Hepatocyte (in vitro differentiated cells): ENCODE results near the gene KDM6B. TPM values are rescaled to one million over a fixed set of nuclear protein-coding genes. Genes with fewer than 3 reads are reported as not detected.

Experiments
- DNase-seq: peaks from one replicate; pipeline ENCODE4 v3.0.0-alpha.2; 2016; ENCODE audit warnings: low spot score
- H2AFZ ChIP-seq: fragments of 200-600 bp; sonication (generic); 2 replicates; pipeline ENCODE4 v1.6.0; 2016; ENCODE audit warnings: antibody characterized with exemption, mild to moderate bottlenecking
- H3K27ac ChIP-seq: fragments of 200-600 bp; sonication (generic); 2 replicates; pipeline ENCODE4 v1.5.1; 2016; ENCODE audit warnings: mild to moderate bottlenecking
- H3K27me3 ChIP-seq: fragments of 200-600 bp; sonication (generic); 2 replicates; pipeline ENCODE4 v1.6.1; 2016
- H3K36me3 ChIP-seq: fragments of 200-600 bp; sonication (generic); replicated peaks from 2 replicates; pipeline ENCODE4 v1.5.1; 2016; ENCODE audit warnings: low read depth; ENCODE audit not compliant: insufficient read depth
- H3K4me1 ChIP-seq: fragments of 200-600 bp; sonication (generic); 2 replicates; pipeline ENCODE4 v1.5.1; 2016; ENCODE audit warnings: mild to moderate bottlenecking, moderate library complexity; ENCODE audit not compliant: insufficient read depth
- H3K4me2 ChIP-seq: fragments of 200-600 bp; sonication (generic); 2 replicates; pipeline ENCODE4 v1.6.0; 2016
- H3K4me3 ChIP-seq: fragments of 200-600 bp; sonication (generic); 2 replicates; pipeline ENCODE4 v1.5.1; 2016; ENCODE audit warnings: mild to moderate bottlenecking
- H3K79me2 ChIP-seq: fragments of 200-600 bp; sonication (generic); 2 replicates; pipeline ENCODE4 v1.6.0; 2017; ENCODE audit warnings: mild to moderate bottlenecking
- H3K9me2 ChIP-seq: fragments of 200-600 bp; sonication (generic); replicated peaks from 2 replicates; pipeline ENCODE4 v1.6.0; 2017; ENCODE audit warnings: mild to moderate bottlenecking; ENCODE audit not compliant: insufficient read depth
- H3K9me3 ChIP-seq: fragments of 200-600 bp; sonication (generic); 2 replicates; pipeline ENCODE4 v1.5.1; 2016; ENCODE audit warnings: low read depth, mild to moderate bottlenecking
- H4K20me1 ChIP-seq: fragments of 200-600 bp; sonication (generic); 2 replicates; pipeline ENCODE4 v1.6.0; 2016; ENCODE audit warnings: mild to moderate bottlenecking; ENCODE audit not compliant: insufficient read depth, poor library complexity, severe bottlenecking
- CTCF ChIP-seq: fragments of 200-600 bp; sonication (generic); IDR thresholded peaks from 2 replicates; pipeline ENCODE4 v1.5.1; 2016; ENCODE audit warnings: antibody characterized with exemption, mild to moderate bottlenecking; ENCODE audit not compliant: poor library complexity
- EZH2 ChIP-seq: fragments of 200-600 bp; sonication (generic); IDR thresholded peaks from 2 replicates; pipeline ENCODE4 v1.6.1; 2016; ENCODE audit warnings: antibody characterized with exemption, mild to moderate bottlenecking, borderline replicate concordance
- EZH2phosphoT487 ChIP-seq: fragments of 200-600 bp; sonication (generic); IDR thresholded peaks from one replicate; pipeline ENCODE4 v1.6.1; 2018; ENCODE audit warnings: antibody characterized with exemption, mild to moderate bottlenecking, low read depth, moderate library complexity; ENCODE audit not compliant: unreplicated experiment, severe bottlenecking
- WGBS: methylation state at CpG from one replicate; pipeline ENCODE4 v1.1.6; 2016; ENCODE audit warnings: low lambda C conversion rate; ENCODE audit errors: missing lambda C conversion rate; 5-methylcytosine and 5-hydroxymethylcytosine counted together
- polyA plus RNA-seq: library from polyadenylated mRNA; unstranded; fragments of >200 nt; fragmentation: Nextera tagmentation; extraction: Ambion mirVana; gene quantifications from 2 replicates; pipeline ENCODE4 v1.2.1, GENCODE V29; 2016
- total RNA-seq: library from RNA; depleted of rRNA; stranded (reverse); fragments of >200 nt; gene quantifications from 2 replicates; pipeline ENCODE4 v1.2.3, GENCODE V29; 2014

Gene KDM6B
- total and polyA plus RNA-seq, 2 experiments from 2014 or later: 5.9 to 10.2 TPM

DNA sequence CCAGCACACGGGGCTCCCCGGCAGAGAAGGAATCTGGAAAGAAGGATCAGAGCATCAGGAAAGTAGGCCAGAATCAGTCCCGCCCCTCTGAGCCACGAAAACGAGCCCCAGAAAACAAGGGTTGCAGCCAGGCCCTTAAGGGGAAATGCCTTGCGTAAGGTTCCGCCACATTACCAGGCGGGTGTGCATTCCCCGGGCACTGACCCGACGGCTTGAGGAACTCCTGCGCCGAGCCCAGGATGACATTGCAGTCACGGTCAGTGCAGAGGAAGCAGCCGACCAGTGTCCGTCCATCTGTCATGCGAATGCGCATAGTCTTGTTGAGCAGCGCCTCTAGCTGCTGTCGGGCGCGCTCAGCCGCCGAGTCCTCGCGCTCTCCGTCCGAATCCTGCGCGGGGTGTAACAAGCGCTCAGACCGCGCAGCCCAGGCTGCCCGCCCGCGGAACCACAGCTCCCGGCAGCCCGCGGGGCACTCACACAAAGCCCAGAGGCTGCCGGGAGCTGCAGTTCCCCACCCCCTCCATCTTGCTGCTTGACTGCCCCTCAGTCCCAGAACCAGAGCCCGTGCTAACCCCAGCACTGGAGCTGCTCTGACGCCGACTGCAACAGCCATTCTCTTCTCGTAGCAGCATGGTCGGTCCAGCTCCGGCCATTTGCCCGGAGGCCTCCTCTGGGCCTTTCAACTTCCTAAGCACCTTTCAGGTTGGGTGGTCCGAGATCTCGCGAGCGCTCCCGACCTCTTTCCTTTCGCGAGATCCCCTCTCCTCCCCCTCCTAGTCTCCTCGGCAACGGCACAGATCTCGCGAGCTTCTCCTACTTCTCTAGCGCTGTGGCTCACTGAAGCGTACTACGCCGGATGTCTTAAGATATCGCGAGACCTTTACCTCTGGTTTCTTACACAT lies 23.0 kb downstream of the KDM6B start, which contains the start of gene NAA38:
Gene NAA38 (minus strand): TSS at position 749 of the 902 bp plus-strand sequence. CDS start 96 bp downstream, at position 653.
- Histone ChIP-seq H3K4me1 (peaks cover 34% of the 10 kb centered on the region), H3K9me2 (no peaks in the 10 kb centered on the region), H4K20me1 (peaks cover 14% of the 10 kb centered on the region), H2AFZ (peak within 1 kb of the TSS; percentile 35), H3K79me2 (peaks cover 50% of the 10 kb centered on the region), H3K4me2 (peak within 1 kb of the TSS; percentile 93), H3K4me3 (peak within 1 kb of the TSS; percentile 44), H3K36me3 (no peaks in the 10 kb centered on the region), H3K27me3 (no peaks in the 10 kb centered on the region), H3K27ac (peak within 1 kb of the TSS; percentile 91), H3K9me3 (no peaks in the 10 kb centered on the region)
- TF ChIP-seq EZH2 (no peak), CTCF (peak; percentile 47)
- DNase-seq: peak; percentile 99
- 2% methylated on average over 62 of the region's 64 CpGs for WGBS

- Histone ChIP-seq H3K79me2 (peaks cover 44% of the 10 kb centered on the region), H2AFZ (peak within 1 kb of the TSS; percentile 35), H3K9me3 (no peaks in the 10 kb centered on the region), H3K27ac (peak within 1 kb of the TSS; percentile 91), H3K4me3 (peak within 1 kb of the TSS; percentile 44), H4K20me1 (peaks cover 5% of the 10 kb centered on the region), H3K9me2 (no peaks in the 10 kb centered on the region), H3K27me3 (no peaks in the 10 kb centered on the region), H3K36me3 (no peaks in the 10 kb centered on the region), H3K4me1 (peaks cover 36% of the 10 kb centered on the region), H3K4me2 (peak within 1 kb of the TSS; percentile 93)
- WGBS: 3% methylated on average over 48 of the region's 48 CpGs
- peak; percentile 95 for DNase-seq
- TF ChIP-seq EZH2phosphoT487 (no peak), EZH2 (no peak)
Measured at GRCh38 chr17:7857713-7858521, 23.9 kb downstream of the KDM6B start, which contains the start of gene CYB5D1. CYB5D1 (plus strand) TSS chr17:7858003; CDS start chr17:7858135, 132 bp downstream.

DNA sequence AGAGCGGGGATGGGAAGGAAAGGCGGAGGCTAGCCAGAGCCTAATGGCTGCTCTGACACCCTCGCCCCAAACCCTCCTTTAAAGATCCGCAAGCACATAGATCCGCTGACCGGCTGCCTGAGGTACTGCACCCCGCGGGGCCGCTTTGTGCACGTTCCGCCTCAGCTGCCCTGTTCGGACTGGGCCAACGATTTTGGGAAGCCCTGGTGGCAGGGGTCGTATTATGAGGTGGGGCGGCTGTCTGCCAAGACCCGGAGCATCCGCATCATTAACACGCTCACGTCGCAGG lies 24.4 kb downstream of the KDM6B start:
- H3K9me2 ChIP-seq: no peaks in the 10 kb centered on the region
- H3K36me3 ChIP-seq: no peaks in the 10 kb centered on the region
- H2AFZ ChIP-seq: peak overlapping the region; percentile 33
- H3K4me3 ChIP-seq: peak overlapping the region; percentile 32
- H3K27ac ChIP-seq: peak overlapping the region; percentile 91
- H3K27me3 ChIP-seq: no peaks in the 10 kb centered on the region
- peaks cover 3% of the 10 kb centered on the region for H4K20me1 ChIP-seq
- H3K4me1 ChIP-seq: peaks cover 39% of the 10 kb centered on the region
- no peaks in the 10 kb centered on the region for H3K9me3 ChIP-seq
- H3K4me2 ChIP-seq: peak overlapping the region; percentile 93
- 21% methylated on average over 20 of the region's 20 CpGs for WGBS
- TF ChIP-seq EZH2: no peak
- TF ChIP-seq EZH2phosphoT487: no peak
- TF ChIP-seq CTCF: peak; percentile 29
- DNase-seq: peak; percentile 73
- peaks cover 40% of the 10 kb centered on the region for H3K79me2 ChIP-seq

- no peak overlapping the region for H2AFZ ChIP-seq
- 90% methylated on average over 8 of the region's 8 CpGs for WGBS
Measured at GRCh38 chr17:7859028-7859427, 25.0 kb downstream of the KDM6B start.

More at GRCh38 chr17:7859028-7859427, 25.0 kb downstream of the KDM6B start:
- no peak for DNase-seq
- peaks cover 35% of the 10 kb centered on the region for H3K79me2 ChIP-seq
- H3K9me2 ChIP-seq: no peaks in the 10 kb centered on the region
- no peak overlapping the region for H3K4me3 ChIP-seq
- H3K4me2 ChIP-seq: peak overlapping the region; percentile 93
- H3K27me3 ChIP-seq: no peaks in the 10 kb centered on the region
- peaks cover 2% of the 10 kb centered on the region for H4K20me1 ChIP-seq
- no peak overlapping the region for H3K27ac ChIP-seq
- H3K9me3 ChIP-seq: no peaks in the 10 kb centered on the region
- no peak for TF ChIP-seq CTCF
- TF ChIP-seq EZH2phosphoT487: no peak
- TF ChIP-seq EZH2: no peak
- peaks cover 39% of the 10 kb centered on the region for H3K4me1 ChIP-seq
- no peaks in the 10 kb centered on the region for H3K36me3 ChIP-seq
